NCI-H128 (cell line): ENCODE results near the gene KRTAP4-5.
"Not testable (repeated sequence)": the region's sequence is repeated elsewhere in the genome, so short reads cannot be mapped to it uniquely, and the experiment has no call there.

Experiments
- DNase-seq: peaks from one replicate; lab custom pipeline; 2025; ENCODE audit not compliant: unreplicated experiment; lab: John Stamatoyannopoulos, UW

The KRTAP4-5 gene

GRCh38 chr17:41149652-41149985, at the start of gene KRTAP4-5:
Gene KRTAP4-5, minus strand, starts transcription at chr17:41149825. Its CDS starts 58 bp downstream, at chr17:41149767.
- no peak for DNase-seq

DNA sequence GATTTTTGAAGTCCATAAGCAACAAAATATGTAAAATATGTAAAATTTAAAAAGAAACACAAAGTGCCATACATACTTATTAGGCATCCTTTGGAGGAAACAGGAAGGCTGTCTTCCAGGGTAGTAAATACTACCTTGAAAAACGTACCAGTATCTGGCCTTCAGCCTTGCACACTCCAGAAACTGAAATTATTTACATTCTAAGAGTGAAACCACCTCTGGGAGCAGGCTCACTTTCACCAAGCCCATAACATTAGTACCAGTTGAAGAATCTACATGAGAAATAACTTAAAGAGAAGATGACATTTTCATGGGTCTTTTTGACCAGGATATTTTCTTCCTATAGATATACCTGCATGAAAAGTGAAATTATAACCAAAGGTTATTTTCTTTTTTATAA, 46.4 kb upstream of the KRTAP4-5 start:
- no peak for DNase-seq

GRCh38 chr17:41190328-41190727, 40.7 kb upstream of the KRTAP4-5 start:
- DNase-seq, result no peak

GRCh38 chr17:41189837-41190318, 40.3 kb upstream of the KRTAP4-5 start, which contains the start of gene KRTAP9-1:
Gene KRTAP9-1, plus strand, starts transcription at chr17:41189887. Its CDS starts 0 bp downstream, at chr17:41189887.
- DNase-seq, result not testable (repeated sequence)

- no peak for DNase-seq
These were observed 37.2 kb upstream of the KRTAP4-5 start for GRCh38 chr17:41186872-41187271.

GRCh38 chr17:41185001-41185400, 35.4 kb upstream of the KRTAP4-5 start:
- DNase-seq, result no peak

DNA sequence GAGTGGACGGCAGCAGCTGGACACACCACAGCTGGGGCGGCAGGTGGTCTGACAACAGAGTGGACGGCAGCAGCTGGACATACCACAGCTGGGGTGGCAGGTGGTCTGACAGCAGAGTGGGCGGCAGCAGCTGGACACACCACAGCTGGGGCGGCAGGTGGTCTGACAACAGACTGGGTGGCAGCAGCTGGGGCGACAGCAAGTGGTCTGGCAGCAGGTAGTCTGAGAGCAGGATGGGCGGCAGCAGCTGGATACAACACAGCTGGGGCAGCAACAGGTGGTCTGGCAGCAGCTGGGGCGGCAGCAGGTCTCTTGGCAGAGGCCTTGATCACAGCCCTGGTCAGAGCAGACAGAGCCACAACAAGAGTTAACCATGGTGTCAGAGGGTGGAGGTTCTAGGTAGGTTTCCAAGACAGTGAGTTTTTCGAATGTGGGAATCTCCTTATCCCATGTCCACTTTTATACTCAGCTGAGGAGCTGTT, 34.9 kb upstream of the KRTAP4-5 start, which contains the start of gene KRTAP4-1:
TSS of gene KRTAP4-1 (minus strand) at position 432 of the 482 bp plus-strand sequence. CDS start at position 375, 57 bp downstream.
- DNase-seq, result no peak

- DNase-seq, result no peak
These were observed 29.4 kb upstream of the KRTAP4-5 start for GRCh38 chr17:41178843-41179616.

DNA sequence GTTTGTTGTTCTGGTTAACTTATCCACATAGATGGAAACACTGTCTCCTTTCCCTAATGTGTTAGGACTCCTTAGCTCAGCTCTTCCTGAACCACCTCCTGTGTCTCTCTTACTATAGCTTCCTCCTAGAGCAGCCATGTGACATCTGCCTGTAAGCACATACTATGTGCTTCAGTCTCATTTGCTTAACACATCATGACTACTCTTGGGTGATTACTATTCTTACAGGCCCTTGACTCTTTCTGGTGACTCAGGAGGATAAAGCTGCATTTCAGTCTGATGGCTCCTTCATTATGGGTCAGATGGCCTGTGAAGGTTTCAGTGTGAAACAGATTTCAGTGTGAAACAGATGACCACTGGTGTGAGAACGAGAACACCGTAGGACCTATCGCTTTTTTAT, 28.7 kb upstream of the KRTAP4-5 start:
- DNase-seq, result no peak

DNA sequence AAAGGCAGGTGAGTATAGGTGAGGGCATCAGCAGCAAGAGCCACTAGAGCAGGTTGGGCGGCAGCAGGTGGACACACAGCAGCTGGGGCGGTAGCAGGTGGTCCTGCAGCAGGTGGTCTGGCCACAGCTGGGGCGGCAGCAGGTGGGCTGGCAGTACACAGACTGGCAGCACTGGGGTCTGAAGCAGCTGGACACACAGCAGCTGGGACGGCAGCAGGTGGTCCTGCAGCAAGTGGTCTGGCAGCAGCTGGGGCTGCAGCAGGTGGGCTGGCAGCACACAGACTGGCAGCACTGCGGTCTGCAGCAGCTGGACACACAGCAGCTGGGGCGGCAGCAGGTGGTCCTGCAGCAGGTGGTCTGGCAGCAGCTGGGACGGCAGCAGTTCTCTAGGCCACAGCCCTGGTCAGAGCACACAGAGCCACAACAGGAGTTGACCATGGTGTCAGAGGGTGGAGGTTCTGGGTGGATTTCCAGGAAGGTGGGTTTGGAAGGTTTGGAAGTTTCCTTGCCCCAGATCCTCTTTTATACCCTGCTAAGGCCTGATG, 28.2 kb upstream of the KRTAP4-5 start, which contains the start of gene KRTAP4-2:
TSS of gene KRTAP4-2 (minus strand) at position 495 of the 545 bp plus-strand sequence. CDS start at position 438, 57 bp downstream.
- no peak for DNase-seq

- no peak for DNase-seq
These were observed 27.2 kb upstream of the KRTAP4-5 start for GRCh38 chr17:41176744-41177387.

DNA sequence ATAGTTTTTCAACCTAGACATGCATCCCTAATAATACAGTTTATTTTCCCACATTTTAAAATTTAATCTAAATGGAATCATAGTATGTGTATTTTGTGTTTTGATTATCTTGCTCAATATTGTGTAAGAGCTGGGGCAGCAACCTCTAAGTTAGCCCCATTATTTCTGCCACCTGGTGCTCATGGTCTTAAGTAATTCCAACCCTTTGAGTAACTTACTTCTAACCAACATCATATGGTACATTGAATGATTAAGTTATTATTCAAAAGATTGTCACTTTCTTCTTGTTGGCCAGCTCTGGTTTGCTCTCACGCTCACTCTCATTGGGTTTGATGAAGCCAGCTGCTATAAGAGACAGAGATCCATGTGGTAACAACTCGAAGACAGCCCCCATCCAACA, 22.3 kb upstream of the KRTAP4-5 start:
- no peak for DNase-seq

- DNase-seq, result no peak
These were observed 18.5 kb upstream of the KRTAP4-5 start, which contains the start of gene KRTAP4-3 for GRCh38 chr17:41168121-41168520. Gene KRTAP4-3, minus strand, starts transcription at chr17:41168221. Its CDS starts 49 bp downstream, at chr17:41168172.

DNA sequence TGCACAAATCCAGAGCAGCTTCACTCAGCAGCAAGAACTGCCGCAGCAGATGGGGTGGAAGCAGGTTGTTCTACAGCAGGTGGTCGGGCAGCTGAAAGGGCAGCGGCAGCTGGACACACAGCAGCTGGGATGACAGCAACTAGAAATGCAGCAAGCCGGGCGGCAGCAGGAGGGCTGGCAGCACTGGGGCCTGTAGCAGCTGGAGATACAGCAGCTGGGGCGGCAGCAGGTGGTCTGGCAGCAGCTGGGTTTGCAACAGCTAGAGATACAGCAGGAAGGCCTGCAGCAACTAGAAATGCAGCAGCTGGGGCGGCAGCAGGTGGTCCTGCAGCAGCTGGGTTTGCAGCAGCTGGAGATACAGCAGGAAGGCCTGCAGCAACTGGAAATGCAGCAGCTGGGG, 17.9 kb upstream of the KRTAP4-5 start:
- DNase-seq, result no peak

GRCh38 chr17:41163828-41164227, 14.2 kb upstream of the KRTAP4-5 start:
- no peak for DNase-seq

DNA sequence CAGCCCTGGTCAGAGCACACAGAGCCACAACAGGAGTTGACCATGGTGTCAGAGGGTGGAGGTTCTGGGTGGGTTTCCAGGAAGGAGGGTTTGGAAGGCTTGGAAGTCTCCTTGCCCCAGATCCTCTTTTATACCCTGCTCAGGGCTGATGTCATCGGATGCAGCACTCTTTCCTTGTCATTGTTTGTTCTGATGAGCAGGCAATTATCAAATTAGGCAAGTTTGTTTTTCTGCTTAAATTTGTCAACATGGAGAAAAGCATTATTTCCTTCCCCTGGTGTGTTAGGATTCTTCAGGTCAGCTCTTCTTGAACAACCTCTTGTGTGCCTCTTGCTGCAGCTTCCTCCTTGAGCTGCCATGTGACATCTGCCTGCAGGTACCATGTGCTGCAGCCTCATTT, 11.0 kb upstream of the KRTAP4-5 start, which contains the start of gene KRTAP4-4:
TSS of gene KRTAP4-4 (minus strand) at position 101 of the 400 bp plus-strand sequence. CDS start at position 44, 57 bp downstream.
- no peak for DNase-seq

DNA sequence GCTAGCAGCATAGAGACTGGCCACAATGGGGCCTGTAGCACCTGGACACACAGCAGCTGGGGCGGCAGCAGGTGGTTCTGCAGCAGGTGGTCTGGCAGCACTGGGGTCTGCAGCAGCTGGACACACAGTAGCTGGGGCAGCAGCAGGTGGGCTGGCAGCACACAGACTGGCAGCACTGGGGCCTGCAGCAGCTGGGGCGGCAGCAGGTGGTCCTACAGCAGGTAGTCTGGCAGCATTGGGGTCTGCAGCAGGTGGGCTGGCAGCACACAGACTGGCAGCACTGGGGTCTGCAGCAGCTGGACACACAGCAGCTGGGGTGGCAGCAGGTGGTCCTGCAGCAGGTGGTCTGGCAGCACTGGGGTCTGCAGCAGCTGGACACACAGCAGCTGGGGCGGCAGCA, 10.6 kb upstream of the KRTAP4-5 start:
- not testable (repeated sequence) for DNase-seq

GRCh38 chr17:41153856-41154255, 4.2 kb upstream of the KRTAP4-5 start:
- no peak for DNase-seq

- DNase-seq, result no peak
These were observed 1.9 kb upstream of the KRTAP4-5 start for GRCh38 chr17:41151525-41151924.

GRCh38 chr17:41150026-41150425, 401 bp upstream of the KRTAP4-5 start:
- no peak for DNase-seq

DNA sequence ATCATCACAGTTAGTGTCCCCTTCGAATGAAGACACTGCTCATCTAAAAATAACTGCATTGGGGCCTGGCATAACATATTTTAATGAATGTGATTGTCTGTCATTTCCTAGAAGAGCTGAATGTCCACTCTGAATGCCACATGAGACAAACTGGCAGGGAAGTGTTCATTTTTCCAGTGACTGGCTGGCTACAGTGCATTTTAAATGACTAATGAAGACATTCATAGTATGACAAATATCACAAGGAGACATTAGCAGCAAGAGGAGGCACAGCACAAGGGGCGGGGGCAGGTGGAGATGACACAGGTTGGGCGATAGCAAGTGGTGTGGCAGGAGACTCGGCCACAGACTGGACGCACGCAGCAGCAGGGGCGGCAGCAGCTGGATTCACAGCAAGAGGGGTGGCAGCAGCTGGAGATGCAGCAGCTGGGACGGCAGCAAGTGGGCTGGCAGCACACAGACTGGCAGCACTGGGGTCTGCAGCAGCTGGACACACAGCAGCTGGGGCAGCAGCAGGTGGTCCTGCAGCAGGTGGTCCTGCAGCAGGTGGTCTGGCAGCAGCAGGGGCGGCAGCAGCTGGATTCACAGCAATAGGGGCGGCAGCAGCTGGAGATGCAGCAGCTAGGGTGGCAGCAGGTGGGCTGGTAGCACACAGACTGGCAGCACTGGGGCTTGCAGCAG, 514 bp downstream of the KRTAP4-5 start:
- not testable (repeated sequence) for DNase-seq
